ENCODE data around the gene ZNF823. TPM values are rescaled to one million over a fixed set of nuclear protein-coding genes. Genes with fewer than 3 reads are reported as not detected.

Gene ZNF823
- total RNA-seq = 2.0 and 5.2 TPM in 2 replicates

GRCh38 chr19:11738746-11739620, at the start of gene ZNF823:
Gene ZNF823, minus strand, starts transcription at chr19:11738946. Its CDS starts 127 bp downstream, at chr19:11738819.

DNA sequence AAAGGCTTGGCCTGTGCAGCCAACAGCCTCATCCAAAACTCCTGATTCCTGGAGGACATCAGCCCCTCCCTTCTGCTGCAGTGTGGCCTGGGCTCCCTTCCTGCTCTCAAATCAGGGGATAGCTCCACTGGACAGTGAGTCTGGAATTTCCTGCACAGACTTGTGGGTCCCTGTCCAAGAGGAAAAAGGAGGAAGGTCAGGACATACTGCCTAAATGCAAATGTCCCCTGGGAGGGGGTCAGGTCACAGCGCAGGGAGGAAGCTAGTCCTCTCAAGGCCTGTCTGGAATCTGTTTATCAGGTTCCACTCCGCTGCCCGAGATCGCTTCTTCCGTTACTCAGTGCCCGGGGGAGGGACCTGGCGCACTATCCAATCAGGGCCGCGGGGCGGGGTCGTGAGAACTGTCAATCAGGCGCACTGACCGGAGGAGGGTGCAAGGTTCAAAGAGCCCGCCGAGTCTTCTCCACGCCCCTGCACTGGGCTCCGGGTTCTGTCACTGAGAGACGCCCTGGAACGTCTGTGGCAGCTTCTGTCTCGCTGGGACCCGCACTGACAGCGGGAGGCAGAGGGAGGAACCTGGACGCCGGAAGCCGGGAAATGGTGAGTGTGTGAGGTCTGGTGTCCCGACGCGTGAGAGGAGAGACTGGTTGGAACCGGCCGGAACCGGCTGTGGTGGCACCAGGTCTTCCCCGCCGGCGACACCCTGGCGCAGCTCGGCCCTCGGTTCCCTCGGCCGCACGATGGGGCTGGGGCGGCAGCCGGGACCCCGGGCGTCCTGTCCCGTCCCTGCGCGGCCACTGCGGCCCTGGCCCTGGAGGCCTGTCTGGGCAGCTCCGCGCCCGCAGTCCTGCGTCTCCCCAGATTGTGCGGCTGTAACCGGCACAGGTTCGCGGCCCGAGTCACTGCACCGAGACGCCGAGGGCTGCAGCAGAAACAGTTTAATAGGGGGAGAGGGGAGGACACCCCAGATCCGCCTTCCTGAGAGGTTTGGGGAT, 28.1 kb upstream of the ZNF823 start, which contains the start of gene ZNF441:
ZNF441 (plus strand) TSS at position 404 of the 995 bp plus-strand sequence; CDS start at position 598, 194 bp downstream.

Small RNA genes within 50 kb of the gene (small RNA-seq; reads per million reads assigned to genes)
- not detected for gene ZNF833P (ENCODE audit: low replicate concordance)

Other genes starting within 250 kb of the ZNF823 start
- 6.6 and 7.0 TPM in 2 replicates for gene ZNF653, start 233.1 kb downstream of the ZNF823 start, total RNA-seq
- gene ECSIT, start 209.8 kb downstream of the ZNF823 start, total RNA-seq = 30.4 and 38.1 TPM in 2 replicates
- 13.8 and 26.8 TPM in 2 replicates for gene CNN1, start 200.1 kb downstream of the ZNF823 start, total RNA-seq
- gene ELOF1, start 179.7 kb downstream of the ZNF823 start, total RNA-seq = 56.1 and 56.7 TPM in 2 replicates
- gene ACP5, start 161.3 kb downstream of the ZNF823 start, total RNA-seq = 10.3 and 12.7 TPM in 2 replicates
- gene ZNF627, start 141.5 kb downstream of the ZNF823 start, total RNA-seq = 14.7 and 15.2 TPM in 2 replicates
- 3.7 and 8.0 TPM in 2 replicates for gene ZNF441, start 28.1 kb upstream of the ZNF823 start, total RNA-seq
- 0.22 and 1.6 TPM in 2 replicates for gene ZNF491, start 59.6 kb upstream of the ZNF823 start, total RNA-seq
- 8.3 and 14.0 TPM in 2 replicates for gene ZNF440, start 75.3 kb upstream of the ZNF823 start, total RNA-seq
- 1.3 and 4.0 TPM in 2 replicates for gene ZNF439, start 109.8 kb upstream of the ZNF823 start, total RNA-seq
- gene ZNF69, start 148.8 kb upstream of the ZNF823 start, total RNA-seq = 3.1 and 8.3 TPM in 2 replicates
- gene ZNF700, start 186.2 kb upstream of the ZNF823 start, total RNA-seq = 5.0 and 7.9 TPM in 2 replicates
- 0.57 and 0.88 TPM in 2 replicates for gene ZNF763, start 226.1 kb upstream of the ZNF823 start, total RNA-seq

All from placental pericyte (primary cell).